Kidney epithelial cell (primary cell): ENCODE results near the gene ZNF454. TPM values are rescaled to one million over a fixed set of nuclear protein-coding genes. Genes with fewer than 3 reads are reported as not detected.

Source experiments
- total RNA-seq: library from RNA; depleted of rRNA; stranded (reverse); fragments of >200 nt; gene quantifications from 2 replicates; pipeline ENCODE4 v1.2.3, GENCODE V29; 2015

The ZNF454 gene
- total RNA-seq, 1 donor from 2014 or later = 5.0 TPM

Other genes with a start within 250 kb of the ZNF454 start
- gene ZNF354A, start 210.5 kb upstream of the ZNF454 start, total RNA-seq = 9.5 and 14.0 TPM in 2 replicates
- 10.3 and 11.3 TPM in 2 replicates for gene ZNF354B, start 81.2 kb upstream of the ZNF454 start, total RNA-seq
- 1.3 and 2.9 TPM in 2 replicates for gene ZFP2, start 45.3 kb upstream of the ZNF454 start, total RNA-seq
- gene GRM6, start 54.1 kb downstream of the ZNF454 start, total RNA-seq = not detected in 2 replicates
- gene ZNF879, start 82.6 kb downstream of the ZNF454 start, total RNA-seq = 2.3 and 4.4 TPM in 2 replicates
- gene ZNF354C, start 119.2 kb downstream of the ZNF454 start, total RNA-seq = 6.9 and 7.9 TPM in 2 replicates